SK-N-SH treated with all-trans-retinoic acid at 6 μM for 48 hours (cell line): ENCODE data around the gene AAR2.

Experiments used
- ATAC-seq: fragments of 200-7000 bp; cut with Tn5 transposase; 3 replicates; pipeline ENCODE4 v1.9.1; 2020; ENCODE audit warnings: mild to moderate bottlenecking, moderate library complexity
- ARNTL ChIP-seq: fragments of 450-650 bp; formaldehyde crosslinking; IDR thresholded peaks from 2 replicates; pipeline ENCODE4 v1.5.0; 2020; ENCODE audit warnings: low read depth, mild to moderate bottlenecking, moderate library complexity, borderline replicate concordance
- BACH2 ChIP-seq: fragments of 250-450 bp; sonication (Bioruptor Pico); IDR thresholded peaks from 2 replicates; pipeline ENCODE4 v1.9.0; 2021; ENCODE audit warnings: mild to moderate bottlenecking, borderline replicate concordance
- CSDC2 ChIP-seq: fragments of 250-450 bp; sonication (Bioruptor Pico); IDR thresholded peaks from 2 replicates; pipeline ENCODE4 v1.5.0; 2020; ENCODE audit warnings: mild to moderate bottlenecking, moderate library complexity
- GLIS3 ChIP-seq: fragments of 250-450 bp; sonication (Bioruptor Pico); IDR thresholded peaks from 2 replicates; pipeline ENCODE4 v1.5.0; 2020; ENCODE audit warnings: mild to moderate bottlenecking, moderate library complexity
- ISL1 ChIP-seq: fragments of 250-450 bp; sonication (Bioruptor Pico); IDR thresholded peaks from 2 replicates; pipeline ENCODE4 v2.1.2; 2022; ENCODE audit warnings: mild to moderate bottlenecking, moderate library complexity
- OSR1 ChIP-seq: fragments of 250-450 bp; sonication (Bioruptor Pico); IDR thresholded peaks from 2 replicates; pipeline ENCODE4 v1.8.0; 2022; ENCODE audit warnings: moderate library complexity, mild to moderate bottlenecking, inconsistent platforms
- RARB ChIP-seq: fragments of 250-450 bp; sonication (Bioruptor Pico); IDR thresholded peaks from 2 replicates; pipeline ENCODE4 v1.8.0; 2021; ENCODE audit warnings: mild to moderate bottlenecking, moderate library complexity
- SNAI2 ChIP-seq: fragments of 250-450 bp; sonication (Bioruptor Pico); IDR thresholded peaks from 2 replicates; pipeline ENCODE4 v1.5.0; 2020; ENCODE audit warnings: mild to moderate bottlenecking, moderate library complexity
- TCF4 ChIP-seq: fragments of 250-450 bp; sonication (Bioruptor Pico); IDR thresholded peaks from 2 replicates; pipeline ENCODE4 v1.8.0; 2021; ENCODE audit warnings: mild to moderate bottlenecking, moderate library complexity, borderline replicate concordance
- TOX ChIP-seq: fragments of 250-450 bp; sonication (Bioruptor Pico); IDR thresholded peaks from 2 replicates; pipeline ENCODE4 v1.8.0; 2021; ENCODE audit warnings: mild to moderate bottlenecking, moderate library complexity, borderline replicate concordance
- ZC3H10 ChIP-seq: fragments of 250-450 bp; sonication (Bioruptor Pico); IDR thresholded peaks from 2 replicates; pipeline ENCODE4 v1.5.1; 2021; ENCODE audit warnings: mild to moderate bottlenecking, moderate library complexity
- ZFP3 ChIP-seq: fragments of 250-450 bp; sonication (Bioruptor Pico); IDR thresholded peaks from 2 replicates; pipeline ENCODE4 v1.5.0; 2020; ENCODE audit warnings: mild to moderate bottlenecking, moderate library complexity
- ZFP30 ChIP-seq: fragments of 450-650 bp; formaldehyde crosslinking; IDR thresholded peaks from 2 replicates; pipeline ENCODE4 v1.5.0; 2022; ENCODE audit warnings: mild to moderate bottlenecking, moderate library complexity
- ZNF565 ChIP-seq: fragments of 450-650 bp; formaldehyde crosslinking; conservative IDR thresholded peaks from 2 replicates; pipeline ENCODE4 v1.5.0; 2020; ENCODE audit warnings: low read depth, mild to moderate bottlenecking, moderate library complexity
- ZNF70 ChIP-seq: fragments of 450-650 bp; formaldehyde crosslinking; IDR thresholded peaks from 2 replicates; pipeline ENCODE4 v1.5.0; 2020; ENCODE audit warnings: mild to moderate bottlenecking, moderate library complexity
- ZNF8 ChIP-seq: fragments of 450-650 bp; formaldehyde crosslinking; IDR thresholded peaks from 2 replicates; pipeline ENCODE4 v1.5.0; 2020; ENCODE audit warnings: mild to moderate bottlenecking, moderate library complexity
- TF ChIP-seq, protein P1 (sequence below): fragments of 250-450 bp; sonication (Bioruptor Pico); IDR thresholded peaks from 2 replicates; pipeline ENCODE4 v1.8.0; 2021; ENCODE audit warnings: low read depth, mild to moderate bottlenecking, moderate library complexity, borderline replicate concordance
- TF ChIP-seq, protein P2 (sequence below): fragments of 250-450 bp; sonication (Bioruptor Pico); IDR thresholded peaks from 2 replicates; pipeline ENCODE4 v1.5.0; 2020; ENCODE audit warnings: mild to moderate bottlenecking, moderate library complexity
- TF ChIP-seq, protein P3 (sequence below): fragments of 250-450 bp; sonication (Bioruptor Pico); IDR thresholded peaks from 2 replicates; pipeline ENCODE4 v1.5.1; 2020; ENCODE audit warnings: low read depth, mild to moderate bottlenecking, moderate library complexity
- TF ChIP-seq, protein P4 (sequence below): fragments of 250-450 bp; sonication (Bioruptor Pico); IDR thresholded peaks from 2 replicates; pipeline ENCODE4 v1.5.1; 2021; ENCODE audit warnings: mild to moderate bottlenecking, moderate library complexity

Gene AAR2

DNA sequence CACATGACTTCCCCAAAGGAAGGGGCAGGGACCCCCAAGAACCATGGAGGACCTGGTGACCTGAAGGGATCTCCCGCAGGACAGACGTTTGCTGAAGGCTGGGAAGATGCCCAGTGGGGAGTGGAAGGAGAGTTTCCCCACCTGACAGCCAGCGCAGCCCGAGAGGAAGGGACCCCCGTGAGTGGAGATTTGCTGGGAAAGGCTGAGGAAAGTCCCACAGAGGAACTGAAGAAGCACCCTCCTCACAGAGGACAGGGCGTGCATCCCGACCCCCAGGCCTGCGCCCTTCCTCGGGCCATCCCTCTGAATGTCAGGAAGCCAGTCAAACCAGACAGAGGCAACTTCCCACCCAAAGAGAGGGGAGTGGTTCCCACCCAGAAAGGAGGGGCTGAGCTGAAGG, 29.6 kb upstream of the AAR2 start:
- TF ChIP-seq, protein P1, sequence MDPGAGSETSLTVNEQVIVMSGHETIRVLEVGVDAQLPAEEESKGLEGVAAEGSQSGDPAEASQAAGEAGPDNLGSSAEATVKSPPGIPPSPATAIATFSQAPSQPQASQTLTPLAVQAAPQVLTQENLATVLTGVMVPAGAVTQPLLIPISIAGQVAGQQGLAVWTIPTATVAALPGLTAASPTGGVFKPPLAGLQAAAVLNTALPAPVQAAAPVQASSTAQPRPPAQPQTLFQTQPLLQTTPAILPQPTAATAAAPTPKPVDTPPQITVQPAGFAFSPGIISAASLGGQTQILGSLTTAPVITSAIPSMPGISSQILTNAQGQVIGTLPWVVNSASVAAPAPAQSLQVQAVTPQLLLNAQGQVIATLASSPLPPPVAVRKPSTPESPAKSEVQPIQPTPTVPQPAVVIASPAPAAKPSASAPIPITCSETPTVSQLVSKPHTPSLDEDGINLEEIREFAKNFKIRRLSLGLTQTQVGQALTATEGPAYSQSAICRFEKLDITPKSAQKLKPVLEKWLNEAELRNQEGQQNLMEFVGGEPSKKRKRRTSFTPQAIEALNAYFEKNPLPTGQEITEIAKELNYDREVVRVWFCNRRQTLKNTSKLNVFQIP (CRISPR knock-in tag) = no peak
- TF ChIP-seq ZNF565 (CRISPR knock-in tag) (no peak), ISL1 (CRISPR knock-in tag) (no peak), ZFP30 (CRISPR knock-in tag) (no peak), GLIS3 (CRISPR knock-in tag) (no peak), RARB (CRISPR knock-in tag) (no peak), SNAI2 (CRISPR knock-in tag) (no peak), BACH2 (no peak), ZNF70 (no peak), ZFP3 (CRISPR knock-in tag) (no peak), ZC3H10 (CRISPR knock-in tag) (no peak), OSR1 (CRISPR knock-in tag) (no peak), TCF4 (CRISPR knock-in tag) (no peak), CSDC2 (CRISPR knock-in tag) (no peak), ZNF8 (CRISPR knock-in tag) (no peak), TOX (CRISPR knock-in tag) (no peak), ARNTL (CRISPR knock-in tag) (no peak)
- TF ChIP-seq, protein P2, sequence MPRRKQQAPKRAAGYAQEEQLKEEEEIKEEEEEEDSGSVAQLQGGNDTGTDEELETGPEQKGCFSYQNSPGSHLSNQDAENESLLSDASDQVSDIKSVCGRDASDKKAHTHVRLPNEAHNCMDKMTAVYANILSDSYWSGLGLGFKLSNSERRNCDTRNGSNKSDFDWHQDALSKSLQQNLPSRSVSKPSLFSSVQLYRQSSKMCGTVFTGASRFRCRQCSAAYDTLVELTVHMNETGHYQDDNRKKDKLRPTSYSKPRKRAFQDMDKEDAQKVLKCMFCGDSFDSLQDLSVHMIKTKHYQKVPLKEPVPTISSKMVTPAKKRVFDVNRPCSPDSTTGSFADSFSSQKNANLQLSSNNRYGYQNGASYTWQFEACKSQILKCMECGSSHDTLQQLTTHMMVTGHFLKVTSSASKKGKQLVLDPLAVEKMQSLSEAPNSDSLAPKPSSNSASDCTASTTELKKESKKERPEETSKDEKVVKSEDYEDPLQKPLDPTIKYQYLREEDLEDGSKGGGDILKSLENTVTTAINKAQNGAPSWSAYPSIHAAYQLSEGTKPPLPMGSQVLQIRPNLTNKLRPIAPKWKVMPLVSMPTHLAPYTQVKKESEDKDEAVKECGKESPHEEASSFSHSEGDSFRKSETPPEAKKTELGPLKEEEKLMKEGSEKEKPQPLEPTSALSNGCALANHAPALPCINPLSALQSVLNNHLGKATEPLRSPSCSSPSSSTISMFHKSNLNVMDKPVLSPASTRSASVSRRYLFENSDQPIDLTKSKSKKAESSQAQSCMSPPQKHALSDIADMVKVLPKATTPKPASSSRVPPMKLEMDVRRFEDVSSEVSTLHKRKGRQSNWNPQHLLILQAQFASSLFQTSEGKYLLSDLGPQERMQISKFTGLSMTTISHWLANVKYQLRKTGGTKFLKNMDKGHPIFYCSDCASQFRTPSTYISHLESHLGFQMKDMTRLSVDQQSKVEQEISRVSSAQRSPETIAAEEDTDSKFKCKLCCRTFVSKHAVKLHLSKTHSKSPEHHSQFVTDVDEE (CRISPR knock-in tag) = no peak
- TF ChIP-seq, protein P3, sequence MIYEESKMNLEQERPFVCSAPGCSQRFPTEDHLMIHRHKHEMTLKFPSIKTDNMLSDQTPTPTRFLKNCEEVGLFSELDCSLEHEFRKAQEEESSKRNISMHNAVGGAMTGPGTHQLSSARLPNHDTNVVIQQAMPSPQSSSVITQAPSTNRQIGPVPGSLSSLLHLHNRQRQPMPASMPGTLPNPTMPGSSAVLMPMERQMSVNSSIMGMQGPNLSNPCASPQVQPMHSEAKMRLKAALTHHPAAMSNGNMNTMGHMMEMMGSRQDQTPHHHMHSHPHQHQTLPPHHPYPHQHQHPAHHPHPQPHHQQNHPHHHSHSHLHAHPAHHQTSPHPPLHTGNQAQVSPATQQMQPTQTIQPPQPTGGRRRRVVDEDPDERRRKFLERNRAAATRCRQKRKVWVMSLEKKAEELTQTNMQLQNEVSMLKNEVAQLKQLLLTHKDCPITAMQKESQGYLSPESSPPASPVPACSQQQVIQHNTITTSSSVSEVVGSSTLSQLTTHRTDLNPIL (CRISPR knock-in tag) = no peak
- TF ChIP-seq, protein P4, sequence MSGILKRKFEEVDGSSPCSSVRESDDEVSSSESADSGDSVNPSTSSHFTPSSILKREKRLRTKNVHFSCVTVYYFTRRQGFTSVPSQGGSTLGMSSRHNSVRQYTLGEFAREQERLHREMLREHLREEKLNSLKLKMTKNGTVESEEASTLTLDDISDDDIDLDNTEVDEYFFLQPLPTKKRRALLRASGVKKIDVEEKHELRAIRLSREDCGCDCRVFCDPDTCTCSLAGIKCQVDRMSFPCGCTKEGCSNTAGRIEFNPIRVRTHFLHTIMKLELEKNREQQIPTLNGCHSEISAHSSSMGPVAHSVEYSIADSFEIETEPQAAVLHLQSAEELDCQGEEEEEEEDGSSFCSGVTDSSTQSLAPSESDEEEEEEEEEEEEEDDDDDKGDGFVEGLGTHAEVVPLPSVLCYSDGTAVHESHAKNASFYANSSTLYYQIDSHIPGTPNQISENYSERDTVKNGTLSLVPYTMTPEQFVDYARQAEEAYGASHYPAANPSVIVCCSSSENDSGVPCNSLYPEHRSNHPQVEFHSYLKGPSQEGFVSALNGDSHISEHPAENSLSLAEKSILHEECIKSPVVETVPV (CRISPR knock-in tag) = no peak
- ATAC-seq = no peak

DNA sequence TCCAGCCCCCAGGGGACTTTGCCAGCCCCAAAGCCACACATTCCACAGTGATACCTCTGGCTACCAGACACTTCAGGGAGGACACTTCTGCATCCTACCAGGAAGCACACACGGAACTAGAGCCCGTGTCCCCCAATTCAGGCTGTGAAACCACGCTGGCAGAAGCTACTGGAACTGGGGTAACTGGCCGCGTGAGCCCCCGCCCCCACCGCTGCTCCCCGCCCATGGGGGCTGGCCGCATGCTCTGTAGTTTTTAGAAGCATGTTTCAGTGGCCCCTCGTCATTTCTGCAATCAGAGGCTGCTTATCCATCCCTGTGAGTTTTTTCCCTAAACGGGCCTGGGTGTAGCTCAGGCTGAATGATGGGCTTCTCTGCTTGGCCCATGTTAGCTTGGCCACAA, 28.7 kb upstream of the AAR2 start:
- TF ChIP-seq, protein P3 (CRISPR knock-in tag) = no peak
- TF ChIP-seq, protein P1 (CRISPR knock-in tag) = no peak
- TF ChIP-seq ZNF565 (CRISPR knock-in tag) = no peak
- no peak for ATAC-seq

DNA sequence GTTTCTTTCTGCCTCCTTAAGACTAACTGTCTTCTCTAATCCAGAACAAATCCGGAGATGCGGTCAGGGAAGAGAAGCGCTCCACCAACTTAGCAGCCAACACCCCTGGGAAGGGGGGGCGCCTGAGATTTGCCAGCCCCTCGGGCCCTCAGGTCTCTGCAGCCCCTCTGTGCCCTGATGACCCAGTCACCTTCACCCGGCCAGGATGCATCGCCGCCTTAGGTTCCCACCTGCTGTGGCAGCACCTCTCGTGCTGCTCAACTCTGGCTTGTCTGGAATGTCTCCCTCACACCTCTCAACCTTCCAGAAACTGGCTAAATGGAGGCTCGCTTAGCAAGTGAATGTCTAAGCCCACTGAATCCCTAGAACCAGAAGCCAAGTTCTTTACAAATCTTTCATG, 28.0 kb upstream of the AAR2 start:
- no peak for ATAC-seq
- no peak for TF ChIP-seq BACH2
- no peak for TF ChIP-seq ZNF70
- TF ChIP-seq RARB (CRISPR knock-in tag) = no peak
- TF ChIP-seq, protein P4 (CRISPR knock-in tag) = no peak
- no peak for TF ChIP-seq ISL1 (CRISPR knock-in tag)
- TF ChIP-seq GLIS3 (CRISPR knock-in tag) = no peak
- TF ChIP-seq ZC3H10 (CRISPR knock-in tag) = no peak
- TF ChIP-seq, protein P2 (CRISPR knock-in tag) = no peak
- TF ChIP-seq CSDC2 (CRISPR knock-in tag) = no peak
- no peak for TF ChIP-seq OSR1 (CRISPR knock-in tag)
- no peak for TF ChIP-seq ZNF565 (CRISPR knock-in tag)
- no peak for TF ChIP-seq ZFP3 (CRISPR knock-in tag)
- TF ChIP-seq ZFP30 (CRISPR knock-in tag) = no peak
